GM12878 (cell line): ENCODE results near the gene GALNT6. TPM values are rescaled to one million over a fixed set of nuclear protein-coding genes. Genes with fewer than 3 reads are reported as not detected.

Experiments
- ATF7 ChIP-seq: fragments of 450-650 bp; IDR thresholded peaks from 2 replicates; pipeline ENCODE4 v1.6.1; 2016; ENCODE audit warnings: low read depth, mild to moderate bottlenecking
- BHLHE40 ChIP-seq, 2 experiments: fragments of 450-650 bp in 1 of 2; IDR thresholded peaks; 2 replicates each; pipeline ENCODE4 v1.6.1; 2011 to 2017; ENCODE audit warnings: low read depth in 2 of 2, borderline replicate concordance in 1 of 2, improper control_type of control experiment in 1 of 2, low read length in 1 of 2, mild to moderate bottlenecking in 1 of 2
- HCFC1 ChIP-seq: fragments of 150-350 bp; IDR thresholded peaks from 2 replicates; pipeline ENCODE4 v1.6.1; 2014; ENCODE audit warnings: low read length
- IKZF2 ChIP-seq, 2 experiments: fragments of 450-650 bp; IDR thresholded peaks; 2 replicates each; pipeline ENCODE4 v1.6.1; 2017; ENCODE audit warnings: mild to moderate bottlenecking in 2 of 2, moderate library complexity in 2 of 2
- KAT2A ChIP-seq: conservative IDR thresholded peaks from 2 replicates; pipeline ENCODE4 v1.6.1; 2011; ENCODE audit warnings: low read depth, low read length; ENCODE audit not compliant: control insufficient read depth
- KDM1A ChIP-seq: fragments of 200-600 bp; sonication (generic); IDR thresholded peaks from 2 replicates; pipeline ENCODE4 v1.6.1; 2016; ENCODE audit warnings: borderline replicate concordance
- MYC ChIP-seq: IDR thresholded peaks from 2 replicates; pipeline ENCODE4 v1.6.1; 2011; ENCODE audit warnings: mild to moderate bottlenecking, low read length, moderate library complexity, inconsistent platforms; ENCODE audit not compliant: insufficient read depth, insufficient replicate concordance, insufficient read length, severe bottlenecking
- NFIC ChIP-seq: IDR thresholded peaks from 2 replicates; pipeline ENCODE4 v1.6.1; 2012; ENCODE audit warnings: low read depth, mild to moderate bottlenecking, inconsistent platforms, low read length, moderate library complexity
- NFYB ChIP-seq: IDR thresholded peaks from 2 replicates; pipeline ENCODE4 v1.6.1; 2011; ENCODE audit warnings: low read depth, mild to moderate bottlenecking, low read length, improper control_type of control experiment, moderate library complexity; ENCODE audit not compliant: insufficient read depth
- NRF1 ChIP-seq: conservative IDR thresholded peaks from 2 replicates; pipeline ENCODE4 v1.6.1; 2011; ENCODE audit warnings: mild to moderate bottlenecking, low read depth, low read length, improper control_type of control experiment
- PAX5 ChIP-seq: IDR thresholded peaks from 2 replicates; pipeline ENCODE4 v1.6.1; 2011; ENCODE audit warnings: low read depth, low read length, borderline replicate concordance
- PAX8 ChIP-seq: fragments of 450-650 bp; IDR thresholded peaks from 2 replicates; pipeline ENCODE4 v1.6.1; 2017; ENCODE audit warnings: mild to moderate bottlenecking, moderate library complexity
- RELA ChIP-seq: fragments of 450-650 bp; IDR thresholded peaks from 2 replicates; pipeline ENCODE4 v1.8.0; 2014; ENCODE audit warnings: borderline replicate concordance; ENCODE audit not compliant: partially characterized antibody
- RUNX3 ChIP-seq: IDR thresholded peaks from 2 replicates; pipeline ENCODE4 v1.6.1; 2012; ENCODE audit warnings: low read length, inconsistent platforms
- SIN3A ChIP-seq: IDR thresholded peaks from 2 replicates; pipeline ENCODE4 v1.6.1; 2012; ENCODE audit warnings: low read depth, low read length, improper control_type of control experiment
- YBX1 ChIP-seq: fragments of 450-650 bp; IDR thresholded peaks from 2 replicates; pipeline ENCODE4 v1.6.1; 2016; ENCODE audit warnings: antibody characterized with exemption
- polyA plus RNA-seq, 11 experiments: library from polyadenylated mRNA; depleted of rRNA in 4 of 11; unstranded in 6 of 11; stranded (reverse) in 5 of 11; fragments of >200 nt; fragmentation: Nextera tagmentation in 4 of 11; fragmentation: Illumina TruSeq in 1 of 11; extraction: Ambion mirVana in 4 of 11; extraction: Trizol in 1 of 11; gene quantifications; 1 replicate in 1 of 11; 2 replicates in 10 of 11; pipeline versions ENCODE4 v1.2.1 to v1.2.3, GENCODE V29; 2011 to 2016; ENCODE audit warnings: inconsistent platforms in 2 of 11, missing spikeins in 2 of 11, low read depth in 1 of 11
- total RNA-seq, 4 experiments: library from RNA; depleted of rRNA in 3 of 4; stranded (reverse); fragments of >200 nt in 3 of 4; fragmentation: Illumina TruSeq in 1 of 4; extraction: Trizol in 1 of 4; gene quantifications; 2 replicates each; pipeline versions ENCODE4 v1.2.1 to v1.2.3, GENCODE V29; 2013 to 2021
- TF ChIP-seq, protein P1 (sequence below): IDR thresholded peaks from 2 replicates; pipeline ENCODE4 v1.6.1; 2011; ENCODE audit warnings: mild to moderate bottlenecking, low read depth, low read length, moderate library complexity; ENCODE audit not compliant: insufficient replicate concordance
- TF ChIP-seq, protein P2 (sequence below): fragments of 450-650 bp; IDR thresholded peaks from 2 replicates; pipeline ENCODE4 v1.6.1; 2018; ENCODE audit warnings: mild to moderate bottlenecking, low read depth, moderate library complexity; ENCODE audit not compliant: partially characterized antibody
- TF ChIP-seq, protein P3 (sequence below): fragments of 450-650 bp; IDR thresholded peaks from 2 replicates; pipeline ENCODE4 v1.6.1; 2017; ENCODE audit warnings: antibody characterized with exemption, mild to moderate bottlenecking, moderate library complexity
- TF ChIP-seq, protein P4 (sequence below): IDR thresholded peaks from 2 replicates; pipeline ENCODE4 v1.6.1; 2011; ENCODE audit warnings: low read depth, low read length, improper control_type of control experiment, borderline replicate concordance
- TF ChIP-seq, protein P5 (sequence below): fragments of 450-650 bp; IDR thresholded peaks from 2 replicates; pipeline ENCODE4 v1.6.1; 2016; ENCODE audit warnings: mild to moderate bottlenecking

The GALNT6 gene
- total and polyA plus RNA-seq, 10 of the 15 experiments (the other 5 are each of a cell fraction or from before 2014, with no cell fraction given) = 6.6 to 40.4 (median 23.7) TPM

DNA sequence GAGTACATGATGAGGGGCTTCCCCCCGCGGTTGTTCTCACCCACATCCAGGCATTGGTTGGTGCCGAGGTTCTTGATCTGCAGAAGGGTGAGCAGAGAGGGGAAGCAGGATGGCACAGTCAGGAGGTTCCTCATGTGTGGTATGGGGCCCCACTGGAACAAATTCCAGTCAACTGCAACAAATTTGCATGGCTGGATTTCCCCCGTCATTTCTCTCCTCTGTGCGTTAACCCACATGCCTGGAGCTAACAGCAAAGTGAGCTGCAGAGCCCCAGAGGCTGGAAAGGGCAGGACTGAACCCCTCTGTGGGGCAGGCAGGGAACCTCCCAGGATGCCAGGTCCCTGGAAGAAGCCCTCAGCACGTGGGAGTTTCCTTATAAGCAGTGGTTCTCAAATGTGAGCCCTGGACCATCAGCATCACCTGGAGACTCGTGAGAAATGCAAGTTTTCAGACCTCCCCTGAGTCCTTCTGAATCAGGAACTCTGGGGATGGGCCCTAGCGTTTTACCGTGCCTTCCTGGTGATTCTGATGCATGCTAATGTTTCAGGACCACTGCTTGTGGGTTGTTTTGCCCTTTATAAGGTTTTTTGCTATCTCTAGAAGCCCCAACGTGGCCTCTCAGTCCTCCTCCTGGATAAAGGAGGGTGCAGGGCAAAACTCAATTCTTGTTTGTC is 33.7 kb downstream of the GALNT6 start (continued):
- TF ChIP-seq, protein P1, sequence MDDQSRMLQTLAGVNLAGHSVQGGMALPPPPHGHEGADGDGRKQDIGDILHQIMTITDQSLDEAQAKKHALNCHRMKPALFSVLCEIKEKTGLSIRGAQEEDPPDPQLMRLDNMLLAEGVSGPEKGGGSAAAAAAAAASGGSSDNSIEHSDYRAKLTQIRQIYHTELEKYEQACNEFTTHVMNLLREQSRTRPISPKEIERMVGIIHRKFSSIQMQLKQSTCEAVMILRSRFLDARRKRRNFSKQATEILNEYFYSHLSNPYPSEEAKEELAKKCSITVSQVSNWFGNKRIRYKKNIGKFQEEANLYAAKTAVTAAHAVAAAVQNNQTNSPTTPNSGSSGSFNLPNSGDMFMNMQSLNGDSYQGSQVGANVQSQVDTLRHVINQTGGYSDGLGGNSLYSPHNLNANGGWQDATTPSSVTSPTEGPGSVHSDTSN = no peak
- peak; percentile 62; the same call in 1 of the 2 replicates for TF ChIP-seq NFIC
- TF ChIP-seq NRF1 = no peak
- TF ChIP-seq, protein P2, sequence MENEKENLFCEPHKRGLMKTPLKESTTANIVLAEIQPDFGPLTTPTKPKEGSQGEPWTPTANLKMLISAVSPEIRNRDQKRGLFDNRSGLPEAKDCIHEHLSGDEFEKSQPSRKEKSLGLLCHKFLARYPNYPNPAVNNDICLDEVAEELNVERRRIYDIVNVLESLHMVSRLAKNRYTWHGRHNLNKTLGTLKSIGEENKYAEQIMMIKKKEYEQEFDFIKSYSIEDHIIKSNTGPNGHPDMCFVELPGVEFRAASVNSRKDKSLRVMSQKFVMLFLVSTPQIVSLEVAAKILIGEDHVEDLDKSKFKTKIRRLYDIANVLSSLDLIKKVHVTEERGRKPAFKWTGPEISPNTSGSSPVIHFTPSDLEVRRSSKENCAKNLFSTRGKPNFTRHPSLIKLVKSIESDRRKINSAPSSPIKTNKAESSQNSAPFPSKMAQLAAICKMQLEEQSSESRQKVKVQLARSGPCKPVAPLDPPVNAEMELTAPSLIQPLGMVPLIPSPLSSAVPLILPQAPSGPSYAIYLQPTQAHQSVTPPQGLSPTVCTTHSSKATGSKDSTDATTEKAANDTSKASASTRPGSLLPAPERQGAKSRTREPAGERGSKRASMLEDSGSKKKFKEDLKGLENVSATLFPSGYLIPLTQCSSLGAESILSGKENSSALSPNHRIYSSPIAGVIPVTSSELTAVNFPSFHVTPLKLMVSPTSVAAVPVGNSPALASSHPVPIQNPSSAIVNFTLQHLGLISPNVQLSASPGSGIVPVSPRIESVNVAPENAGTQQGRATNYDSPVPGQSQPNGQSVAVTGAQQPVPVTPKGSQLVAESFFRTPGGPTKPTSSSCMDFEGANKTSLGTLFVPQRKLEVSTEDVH = no peak
- TF ChIP-seq, protein P3, sequence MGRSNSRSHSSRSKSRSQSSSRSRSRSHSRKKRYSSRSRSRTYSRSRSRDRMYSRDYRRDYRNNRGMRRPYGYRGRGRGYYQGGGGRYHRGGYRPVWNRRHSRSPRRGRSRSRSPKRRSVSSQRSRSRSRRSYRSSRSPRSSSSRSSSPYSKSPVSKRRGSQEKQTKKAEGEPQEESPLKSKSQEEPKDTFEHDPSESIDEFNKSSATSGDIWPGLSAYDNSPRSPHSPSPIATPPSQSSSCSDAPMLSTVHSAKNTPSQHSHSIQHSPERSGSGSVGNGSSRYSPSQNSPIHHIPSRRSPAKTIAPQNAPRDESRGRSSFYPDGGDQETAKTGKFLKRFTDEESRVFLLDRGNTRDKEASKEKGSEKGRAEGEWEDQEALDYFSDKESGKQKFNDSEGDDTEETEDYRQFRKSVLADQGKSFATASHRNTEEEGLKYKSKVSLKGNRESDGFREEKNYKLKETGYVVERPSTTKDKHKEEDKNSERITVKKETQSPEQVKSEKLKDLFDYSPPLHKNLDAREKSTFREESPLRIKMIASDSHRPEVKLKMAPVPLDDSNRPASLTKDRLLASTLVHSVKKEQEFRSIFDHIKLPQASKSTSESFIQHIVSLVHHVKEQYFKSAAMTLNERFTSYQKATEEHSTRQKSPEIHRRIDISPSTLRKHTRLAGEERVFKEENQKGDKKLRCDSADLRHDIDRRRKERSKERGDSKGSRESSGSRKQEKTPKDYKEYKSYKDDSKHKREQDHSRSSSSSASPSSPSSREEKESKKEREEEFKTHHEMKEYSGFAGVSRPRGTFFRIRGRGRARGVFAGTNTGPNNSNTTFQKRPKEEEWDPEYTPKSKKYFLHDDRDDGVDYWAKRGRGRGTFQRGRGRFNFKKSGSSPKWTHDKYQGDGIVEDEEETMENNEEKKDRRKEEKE = no peak
- no peak for TF ChIP-seq KAT2A
- peak; percentile 79 for TF ChIP-seq IKZF2 (IDR thresholded peaks at IDR 0.05)
- no peak for TF ChIP-seq ATF7
- peak; percentile 85 for TF ChIP-seq RUNX3
- 0 out of 2 replicates have a peak, but pooled peaks have one; percentile 10 for TF ChIP-seq HCFC1
- TF ChIP-seq, protein P4, sequence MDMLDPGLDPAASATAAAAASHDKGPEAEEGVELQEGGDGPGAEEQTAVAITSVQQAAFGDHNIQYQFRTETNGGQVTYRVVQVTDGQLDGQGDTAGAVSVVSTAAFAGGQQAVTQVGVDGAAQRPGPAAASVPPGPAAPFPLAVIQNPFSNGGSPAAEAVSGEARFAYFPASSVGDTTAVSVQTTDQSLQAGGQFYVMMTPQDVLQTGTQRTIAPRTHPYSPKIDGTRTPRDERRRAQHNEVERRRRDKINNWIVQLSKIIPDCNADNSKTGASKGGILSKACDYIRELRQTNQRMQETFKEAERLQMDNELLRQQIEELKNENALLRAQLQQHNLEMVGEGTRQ = no peak
- no peak for TF ChIP-seq PAX8
- peak; percentile 47; the same call in 1 of the 2 replicates for TF ChIP-seq PAX5
- TF ChIP-seq KDM1A = no peak
- TF ChIP-seq NFYB = no peak
- TF ChIP-seq SIN3A = no peak
- no peak for TF ChIP-seq MYC
- peak in 1 of 2 experiments; percentile 40; a peak in 1 of 4 replicates for TF ChIP-seq BHLHE40 (IDR thresholded peaks at IDR 0.05; ENCODE audit: borderline replicate concordance in 1 of 2, low read depth in 2 of 2, low read length in 1 of 2)
- no peak for TF ChIP-seq YBX1
- TF ChIP-seq RELA = peak; percentile 70
- TF ChIP-seq, protein P5, sequence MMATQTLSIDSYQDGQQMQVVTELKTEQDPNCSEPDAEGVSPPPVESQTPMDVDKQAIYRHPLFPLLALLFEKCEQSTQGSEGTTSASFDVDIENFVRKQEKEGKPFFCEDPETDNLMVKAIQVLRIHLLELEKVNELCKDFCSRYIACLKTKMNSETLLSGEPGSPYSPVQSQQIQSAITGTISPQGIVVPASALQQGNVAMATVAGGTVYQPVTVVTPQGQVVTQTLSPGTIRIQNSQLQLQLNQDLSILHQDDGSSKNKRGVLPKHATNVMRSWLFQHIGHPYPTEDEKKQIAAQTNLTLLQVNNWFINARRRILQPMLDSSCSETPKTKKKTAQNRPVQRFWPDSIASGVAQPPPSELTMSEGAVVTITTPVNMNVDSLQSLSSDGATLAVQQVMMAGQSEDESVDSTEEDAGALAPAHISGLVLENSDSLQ = no peak
